Hepatocyte (in vitro differentiated cells): ENCODE data around the gene KCNS1.

Source experiments
- EZH2 ChIP-seq: fragments of 200-600 bp; sonication (generic); IDR thresholded peaks from 2 replicates; pipeline ENCODE4 v1.6.1; 2016; ENCODE audit warnings: antibody characterized with exemption, mild to moderate bottlenecking, borderline replicate concordance
- TF ChIP-seq, protein P1 (sequence below): fragments of 200-600 bp; sonication (generic); IDR thresholded peaks from 2 replicates; pipeline ENCODE4 v1.5.1; 2016; ENCODE audit warnings: antibody characterized with exemption, mild to moderate bottlenecking; ENCODE audit not compliant: poor library complexity

DNA sequence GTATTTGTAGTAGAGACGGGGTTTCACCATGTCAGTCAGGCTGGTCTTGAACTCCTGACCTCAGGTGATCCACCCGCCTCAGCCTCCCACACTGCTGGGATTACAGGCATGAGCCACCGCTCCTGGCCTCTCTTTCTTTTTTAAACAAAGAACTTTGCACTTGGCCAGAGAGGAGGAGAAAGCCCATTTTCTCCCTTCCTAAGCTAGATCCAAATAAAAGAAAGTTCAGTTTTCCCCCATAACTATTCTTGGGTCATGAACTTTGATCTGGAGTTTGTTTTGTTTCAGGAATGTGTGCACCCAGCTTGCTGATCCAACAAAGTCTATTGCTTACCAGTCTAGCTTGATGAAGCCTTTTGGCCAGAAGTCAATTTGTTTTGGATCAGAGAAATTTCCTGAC lies 23.4 kb downstream of the KCNS1 start:
- TF ChIP-seq EZH2, result no peak
- TF ChIP-seq, protein P1, sequence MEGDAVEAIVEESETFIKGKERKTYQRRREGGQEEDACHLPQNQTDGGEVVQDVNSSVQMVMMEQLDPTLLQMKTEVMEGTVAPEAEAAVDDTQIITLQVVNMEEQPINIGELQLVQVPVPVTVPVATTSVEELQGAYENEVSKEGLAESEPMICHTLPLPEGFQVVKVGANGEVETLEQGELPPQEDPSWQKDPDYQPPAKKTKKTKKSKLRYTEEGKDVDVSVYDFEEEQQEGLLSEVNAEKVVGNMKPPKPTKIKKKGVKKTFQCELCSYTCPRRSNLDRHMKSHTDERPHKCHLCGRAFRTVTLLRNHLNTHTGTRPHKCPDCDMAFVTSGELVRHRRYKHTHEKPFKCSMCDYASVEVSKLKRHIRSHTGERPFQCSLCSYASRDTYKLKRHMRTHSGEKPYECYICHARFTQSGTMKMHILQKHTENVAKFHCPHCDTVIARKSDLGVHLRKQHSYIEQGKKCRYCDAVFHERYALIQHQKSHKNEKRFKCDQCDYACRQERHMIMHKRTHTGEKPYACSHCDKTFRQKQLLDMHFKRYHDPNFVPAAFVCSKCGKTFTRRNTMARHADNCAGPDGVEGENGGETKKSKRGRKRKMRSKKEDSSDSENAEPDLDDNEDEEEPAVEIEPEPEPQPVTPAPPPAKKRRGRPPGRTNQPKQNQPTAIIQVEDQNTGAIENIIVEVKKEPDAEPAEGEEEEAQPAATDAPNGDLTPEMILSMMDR, result no peak
